HG03066 (cell line): Measurements from ENCODE around the gene RPL12.
"Not testable (repeated sequence)": the region's sequence is repeated elsewhere in the genome, so short reads cannot be mapped to it uniquely, and the experiment has no call there.

Experiments
- ATAC-seq: cut with Tn5 transposase; IDR thresholded peaks from one replicate; pipeline ENCODE4 v1.9.1; 2021; ENCODE audit warnings: low read depth; ENCODE audit not compliant: unreplicated experiment

The RPL12 gene

GRCh38 chr9:127473501-127473900 lies 22.3 kb upstream of the RPL12 start:
- no peak for ATAC-seq

- ATAC-seq: no peak
These were observed 19.5 kb upstream of the RPL12 start for GRCh38 chr9:127470662-127471061.

- ATAC-seq: no peak
These were observed 16.4 kb upstream of the RPL12 start for GRCh38 chr9:127467621-127468020.

- ATAC-seq: not testable (repeated sequence)
These were observed 15.3 kb upstream of the RPL12 start for GRCh38 chr9:127466407-127466917.

DNA sequence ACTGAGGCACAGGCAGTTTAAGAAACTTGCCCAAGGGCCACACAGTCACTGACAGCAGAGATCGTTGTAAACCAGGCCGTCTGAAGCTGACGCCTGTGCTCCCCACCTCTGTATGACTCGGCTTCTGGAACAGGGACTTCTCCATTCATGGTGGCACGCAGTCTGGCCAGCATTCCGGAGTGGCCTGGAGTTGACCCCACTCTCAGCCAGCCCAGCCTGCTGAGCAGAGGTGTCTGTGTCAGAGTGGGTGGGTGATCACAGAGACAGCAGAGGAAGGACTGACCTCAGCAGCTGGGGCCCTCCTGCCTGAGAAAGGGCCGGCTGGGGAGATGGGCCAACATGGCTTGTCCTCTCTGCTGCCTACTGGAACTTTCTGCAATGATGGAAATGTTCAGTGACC lies 12.7 kb upstream of the RPL12 start:
- ATAC-seq: no peak

- ATAC-seq: no peak
These were observed 12.2 kb upstream of the RPL12 start for GRCh38 chr9:127463382-127463781.

DNA sequence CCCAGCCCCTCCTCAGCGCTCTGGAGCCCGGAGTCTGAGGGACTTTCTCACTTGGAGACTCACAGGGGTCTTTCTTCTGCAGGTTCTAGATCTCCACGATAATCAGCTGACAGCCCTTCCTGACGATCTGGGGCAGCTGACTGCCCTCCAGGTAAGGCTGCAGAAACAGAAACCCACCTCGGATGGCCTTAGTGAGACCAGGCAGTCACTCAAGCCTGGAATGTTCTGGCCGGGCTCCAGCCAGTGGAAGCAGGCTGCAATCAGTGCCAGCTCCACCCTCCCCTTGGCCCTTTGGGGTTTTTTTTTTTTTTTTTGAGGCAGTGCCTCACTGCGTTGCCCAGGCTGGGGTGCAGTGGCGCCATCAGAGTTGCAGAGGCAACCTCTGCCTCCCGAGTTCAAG lies 7.7 kb upstream of the RPL12 start:
- no peak for ATAC-seq

GRCh38 chr9:127457191-127457878 lies 6.1 kb upstream of the RPL12 start:
- no peak for ATAC-seq

GRCh38 chr9:127455324-127455992 lies 4.3 kb upstream of the RPL12 start:
- ATAC-seq: no peak

- ATAC-seq: no peak
These were observed 1.5 kb upstream of the RPL12 start for GRCh38 chr9:127452691-127453090.

GRCh38 chr9:127451858-127452656 lies 851 bp upstream of the RPL12 start:
- no peak for ATAC-seq

DNA sequence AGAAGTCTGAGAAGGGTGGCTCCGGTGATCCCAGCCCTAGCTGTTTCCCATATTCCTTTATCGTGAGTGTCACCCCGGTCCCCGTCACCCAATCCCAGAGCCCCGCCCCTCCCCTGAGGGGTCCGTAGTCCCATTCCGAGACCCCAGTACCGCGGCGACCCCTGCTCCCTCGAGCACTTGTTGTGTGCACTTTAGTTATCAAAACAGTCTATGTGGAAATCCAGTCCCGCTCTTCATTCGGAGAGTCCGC lies 327 bp upstream of the RPL12 start:
- no peak for ATAC-seq

GRCh38 chr9:127450243-127450760 lies 904 bp downstream of the RPL12 start:
- no peak for ATAC-seq

DNA sequence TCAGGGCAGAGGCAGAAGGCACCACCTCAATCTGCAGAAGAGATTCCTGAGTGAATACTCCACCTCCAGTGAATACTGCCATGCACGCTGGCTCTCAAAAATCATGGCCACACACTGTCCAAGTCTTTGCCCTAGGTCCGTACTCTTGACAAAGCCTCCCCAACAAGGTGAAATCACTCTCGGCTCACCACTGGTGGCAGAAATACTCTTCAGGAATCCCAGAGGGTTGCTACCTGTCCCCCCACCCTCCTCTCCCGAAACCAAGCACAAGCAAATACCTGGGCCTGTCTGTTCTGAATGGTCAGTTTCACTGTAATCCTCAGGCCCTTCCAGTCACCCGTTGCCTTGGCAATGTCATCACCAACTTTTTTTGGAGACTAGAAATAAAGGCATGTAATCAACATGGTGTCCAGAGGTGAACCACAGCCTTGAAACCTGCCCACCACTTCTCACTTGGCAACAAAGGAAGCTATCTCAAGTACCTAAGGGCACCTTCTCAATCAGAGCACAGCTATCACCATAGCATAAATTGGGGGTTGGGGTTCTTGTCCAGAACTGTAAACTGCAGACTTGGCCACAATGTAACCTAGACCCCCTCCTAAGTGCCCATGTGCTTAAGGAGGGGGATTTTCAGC lies 1.8 kb downstream of the RPL12 start:
- ATAC-seq: no peak

DNA sequence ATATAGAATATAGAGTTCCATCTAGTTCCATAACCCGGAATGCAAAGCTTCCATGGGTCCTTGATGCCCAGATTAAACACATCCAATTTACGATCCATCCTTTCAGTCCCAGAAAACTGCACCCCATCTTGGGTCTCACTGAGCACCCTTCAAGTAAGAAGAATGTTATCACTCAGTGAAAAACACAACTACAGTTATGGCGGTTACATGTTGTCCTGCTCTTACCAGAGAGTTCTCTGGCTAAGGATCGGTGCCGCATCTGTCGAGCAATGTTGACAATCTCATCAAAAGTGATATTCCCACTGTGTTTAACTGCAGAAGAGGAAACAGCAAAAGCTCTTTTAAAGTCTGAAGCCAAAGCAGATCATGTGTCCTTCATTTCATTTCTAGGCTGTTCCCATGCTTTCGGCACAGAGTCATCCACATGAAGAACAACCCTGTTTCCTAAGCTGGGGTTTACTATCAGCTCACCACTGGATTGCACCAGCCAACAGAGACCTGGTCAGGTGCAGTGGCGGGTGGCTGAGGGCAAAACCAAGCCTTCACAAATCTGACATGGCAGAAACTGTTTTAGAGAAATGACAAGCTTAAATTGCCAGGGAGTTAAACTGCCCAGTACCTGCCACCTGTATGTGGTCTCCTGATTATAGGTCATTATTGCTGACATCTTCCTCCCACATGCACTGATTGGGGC lies 2.9 kb downstream of the RPL12 start:
- no peak for ATAC-seq

GRCh38 chr9:127447416-127448111 lies 3.6 kb downstream of the RPL12 start:
- ATAC-seq: no peak

GRCh38 chr9:127446713-127447415 lies 4.3 kb downstream of the RPL12 start:
- ATAC-seq: no peak

- ATAC-seq: no peak
These were observed 5.1 kb downstream of the RPL12 start for GRCh38 chr9:127445851-127446712.
